ENCODE measurements around the gene ACVR2B.

Gene ACVR2B

GRCh38 chr3:38479431-38480092 lies 25.9 kb downstream of the ACVR2B start:
- peak; percentile 98 for TF ChIP-seq RAD21 (IDR thresholded peaks at IDR 0.05; ENCODE audit: low read depth)
- TF ChIP-seq USF1 (IDR thresholded peaks at IDR 0.05) = no peak
- TF ChIP-seq YY1 (IDR thresholded peaks at IDR 0.05; ENCODE audit: low read depth) = 0 out of 2 replicates have a peak, but pooled peaks have one; percentile 22

GRCh38 chr3:38480093-38480445 lies 26.4 kb downstream of the ACVR2B start:
- TF ChIP-seq YY1 (IDR thresholded peaks at IDR 0.05; ENCODE audit: low read depth) (0 out of 2 replicates have a peak, but pooled peaks have one; percentile 4), EP300 (IDR thresholded peaks at IDR 0.05; ENCODE audit: borderline replicate concordance) (no peak), TCF12 (IDR thresholded peaks at IDR 0.05; ENCODE audit: low read depth) (no peak)

- TF ChIP-seq ZBTB7A (IDR thresholded peaks at IDR 0.05; ENCODE audit: low read depth) (no peak), RAD21 (IDR thresholded peaks at IDR 0.05; ENCODE audit: low read depth) (no peak), FOXM1 (IDR thresholded peaks at IDR 0.05; ENCODE audit: borderline replicate concordance, low read depth) (no peak)
Measured at GRCh38 chr3:38480930-38481329, 27.2 kb downstream of the ACVR2B start.

GRCh38 chr3:38482951-38483350 lies 29.3 kb downstream of the ACVR2B start:
- TF ChIP-seq TEAD4 (IDR thresholded peaks at IDR 0.05) (no peak), TAF1 (IDR thresholded peaks at IDR 0.05; ENCODE audit: low read depth) (no peak), MAX (IDR thresholded peaks at IDR 0.05) (no peak), NFIC (IDR thresholded peaks at IDR 0.05) (no peak), ZBTB7A (IDR thresholded peaks at IDR 0.05; ENCODE audit: low read depth) (no peak), FOXM1 (IDR thresholded peaks at IDR 0.05; ENCODE audit: borderline replicate concordance, low read depth) (no peak), REST (IDR thresholded peaks at IDR 0.05; ENCODE audit: low read depth) (no peak), CEBPB (IDR thresholded peaks at IDR 0.05) (no peak), EP300 (IDR thresholded peaks at IDR 0.05; ENCODE audit: borderline replicate concordance) (no peak), TCF12 (IDR thresholded peaks at IDR 0.05; ENCODE audit: low read depth) (no peak), RAD21 (IDR thresholded peaks at IDR 0.05; ENCODE audit: low read depth) (no peak), CREB1 (IDR thresholded peaks at IDR 0.05; ENCODE audit: low read depth) (no peak), YY1 (IDR thresholded peaks at IDR 0.05; ENCODE audit: low read depth) (no peak), USF1 (IDR thresholded peaks at IDR 0.05) (no peak), EGR1 (IDR thresholded peaks at IDR 0.05) (no peak)

GRCh38 chr3:38487323-38487722 lies 33.6 kb downstream of the ACVR2B start:
- TF ChIP-seq REST (IDR thresholded peaks at IDR 0.05; ENCODE audit: low read depth) (no peak), TAF1 (IDR thresholded peaks at IDR 0.05; ENCODE audit: low read depth) (no peak)

GRCh38 chr3:38488949-38489348 lies 35.3 kb downstream of the ACVR2B start:
- TF ChIP-seq MAX (IDR thresholded peaks at IDR 0.05) (no peak), ZBTB7A (IDR thresholded peaks at IDR 0.05; ENCODE audit: low read depth) (no peak), CEBPB (IDR thresholded peaks at IDR 0.05) (no peak), RAD21 (IDR thresholded peaks at IDR 0.05; ENCODE audit: low read depth) (no peak), EGR1 (IDR thresholded peaks at IDR 0.05) (no peak), REST (IDR thresholded peaks at IDR 0.05; ENCODE audit: low read depth) (no peak), EP300 (IDR thresholded peaks at IDR 0.05; ENCODE audit: borderline replicate concordance) (no peak), USF1 (IDR thresholded peaks at IDR 0.05) (no peak), NFIC (IDR thresholded peaks at IDR 0.05) (no peak), FOXM1 (IDR thresholded peaks at IDR 0.05; ENCODE audit: borderline replicate concordance, low read depth) (no peak), CREB1 (IDR thresholded peaks at IDR 0.05; ENCODE audit: low read depth) (no peak)
